ENCODE results near the gene PSMB2.
"Not testable (repeated sequence)": the region's sequence is repeated elsewhere in the genome, so short reads cannot be mapped to it uniquely, and the experiment has no call there.

Gene PSMB2

GRCh38 chr1:35595684-35596083, 45.6 kb downstream of the PSMB2 start:
- ATAC-seq (ENCODE audit: low read depth) = no peak

GRCh38 chr1:35594005-35594760, 47.1 kb downstream of the PSMB2 start:
- no peak for ATAC-seq (ENCODE audit: low read depth)
- peaks cover 6% of the 10 kb centered on the region for H3K36me3 Mint-ChIP-seq
- no peaks in the 10 kb centered on the region for H3K27me3 Mint-ChIP-seq
- no peak overlapping the region for H3K4me3 Mint-ChIP-seq
- H3K27ac Mint-ChIP-seq = no peak overlapping the region
- no peak for DNase-seq (ENCODE audit: low spot score in 2 of 2)
- no peaks in the 10 kb centered on the region for H3K9me3 Mint-ChIP-seq
- peaks cover 2% of the 10 kb centered on the region for H3K4me1 Mint-ChIP-seq

More at GRCh38 chr1:35595684-35596083, 45.6 kb downstream of the PSMB2 start:
- Mint-ChIP-seq H3K4me1 (no peaks in the 10 kb centered on the region), H3K4me3 (no peak overlapping the region), H3K27ac (no peak overlapping the region), H3K9me3 (no peaks in the 10 kb centered on the region), H3K36me3 (peaks cover 9% of the 10 kb centered on the region), H3K27me3 (no peaks in the 10 kb centered on the region)
- no peak for DNase-seq (ENCODE audit: low spot score in 2 of 2)

GRCh38 chr1:35592991-35593769, 48.1 kb downstream of the PSMB2 start:
- Mint-ChIP-seq H3K4me3 (no peak overlapping the region), H3K27ac (no peak overlapping the region), H3K27me3 (no peaks in the 10 kb centered on the region), H3K4me1 (peaks cover 4% of the 10 kb centered on the region), H3K36me3 (peaks cover 6% of the 10 kb centered on the region), H3K9me3 (no peaks in the 10 kb centered on the region)
- DNase-seq (ENCODE audit: low spot score in 2 of 2) = no peak
- no peak for ATAC-seq (ENCODE audit: low read depth)

GRCh38 chr1:35591211-35591610, 50.1 kb downstream of the PSMB2 start:
- Mint-ChIP-seq H3K27ac (no peak overlapping the region), H3K9me3 (no peaks in the 10 kb centered on the region), H3K4me1 (peaks cover 4% of the 10 kb centered on the region), H3K36me3 (peaks cover 6% of the 10 kb centered on the region), H3K4me3 (no peak overlapping the region), H3K27me3 (no peaks in the 10 kb centered on the region)
- ATAC-seq (ENCODE audit: low read depth) (no peak), DNase-seq (ENCODE audit: low spot score in 2 of 2) (no peak)

GRCh38 chr1:35590476-35591040, 50.8 kb downstream of the PSMB2 start:
- DNase-seq (ENCODE audit: low spot score in 2 of 2) (no peak), ATAC-seq (ENCODE audit: low read depth) (no peak)
- no peaks in the 10 kb centered on the region for H3K27me3 Mint-ChIP-seq
- H3K4me3 Mint-ChIP-seq = no peak overlapping the region
- no peaks in the 10 kb centered on the region for H3K9me3 Mint-ChIP-seq
- H3K36me3 Mint-ChIP-seq = peaks cover 6% of the 10 kb centered on the region
- H3K4me1 Mint-ChIP-seq = peaks cover 4% of the 10 kb centered on the region
- H3K27ac Mint-ChIP-seq = no peak overlapping the region

- Mint-ChIP-seq H3K4me1 (peaks cover 4% of the 10 kb centered on the region), H3K4me3 (no peak overlapping the region), H3K9me3 (no peaks in the 10 kb centered on the region), H3K36me3 (peaks cover 6% of the 10 kb centered on the region), H3K27ac (no peak overlapping the region), H3K27me3 (no peaks in the 10 kb centered on the region)
- ATAC-seq (ENCODE audit: low read depth) (no peak), DNase-seq (ENCODE audit: low spot score in 2 of 2) (no peak)
Measured at GRCh38 chr1:35589516-35590427, 51.6 kb downstream of the PSMB2 start.

GRCh38 chr1:35588197-35588910, 53.0 kb downstream of the PSMB2 start:
- no peaks in the 10 kb centered on the region for H3K9me3 Mint-ChIP-seq
- ATAC-seq (ENCODE audit: low read depth) = no peak
- DNase-seq (ENCODE audit: low spot score in 2 of 2) = no peak
- H3K36me3 Mint-ChIP-seq = peaks cover 6% of the 10 kb centered on the region
- H3K4me3 Mint-ChIP-seq = no peak overlapping the region
- H3K4me1 Mint-ChIP-seq = peaks cover 4% of the 10 kb centered on the region
- no peak overlapping the region for H3K27ac Mint-ChIP-seq
- H3K27me3 Mint-ChIP-seq = no peaks in the 10 kb centered on the region

GRCh38 chr1:35587736-35588135, 53.6 kb downstream of the PSMB2 start:
- DNase-seq (ENCODE audit: low spot score in 2 of 2) (no peak), ATAC-seq (ENCODE audit: low read depth) (no peak)
- Mint-ChIP-seq H3K36me3 (peaks cover 4% of the 10 kb centered on the region), H3K27me3 (no peaks in the 10 kb centered on the region), H3K9me3 (no peaks in the 10 kb centered on the region), H3K4me1 (peaks cover 4% of the 10 kb centered on the region), H3K27ac (no peak overlapping the region), H3K4me3 (no peak overlapping the region)

GRCh38 chr1:35586808-35587207, 54.5 kb downstream of the PSMB2 start:
- no peak for ATAC-seq (ENCODE audit: low read depth)
- Mint-ChIP-seq H3K36me3 (peaks cover 4% of the 10 kb centered on the region), H3K4me3 (no peak overlapping the region), H3K4me1 (peaks cover 6% of the 10 kb centered on the region), H3K9me3 (no peaks in the 10 kb centered on the region), H3K27me3 (no peaks in the 10 kb centered on the region), H3K27ac (no peak overlapping the region)
- DNase-seq (ENCODE audit: low spot score in 2 of 2) = no peak

- H3K27ac Mint-ChIP-seq = not testable (repeated sequence)
Measured at GRCh38 chr1:35585805-35586204, 55.5 kb downstream of the PSMB2 start.

GRCh38 chr1:35585281-35585680, 56.0 kb downstream of the PSMB2 start:
- Mint-ChIP-seq H3K27me3 (no peaks in the 10 kb centered on the region), H3K9me3 (no peaks in the 10 kb centered on the region), H3K27ac (no peak overlapping the region), H3K4me3 (no peak overlapping the region), H3K4me1 (peaks cover 6% of the 10 kb centered on the region), H3K36me3 (no peaks in the 10 kb centered on the region)
- ATAC-seq (ENCODE audit: low read depth) (no peak), DNase-seq (ENCODE audit: low spot score in 2 of 2) (no peak)

More at GRCh38 chr1:35585805-35586204, 55.5 kb downstream of the PSMB2 start:
- ATAC-seq (ENCODE audit: low read depth); H3K4me3 Mint-ChIP-seq; H3K9me3 Mint-ChIP-seq; DNase-seq (ENCODE audit: low spot score in 2 of 2); H3K36me3 Mint-ChIP-seq; H3K27me3 Mint-ChIP-seq; H3K4me1 Mint-ChIP-seq: not testable (repeated sequence)

GRCh38 chr1:35581621-35582020, 59.7 kb downstream of the PSMB2 start:
- H3K4me3 Mint-ChIP-seq; H3K36me3 Mint-ChIP-seq; DNase-seq (ENCODE audit: low spot score in 2 of 2); H3K27me3 Mint-ChIP-seq; ATAC-seq (ENCODE audit: low read depth); H3K9me3 Mint-ChIP-seq; H3K4me1 Mint-ChIP-seq; H3K27ac Mint-ChIP-seq: not testable (repeated sequence)

- peaks cover 16% of the 10 kb centered on the region for H3K4me1 Mint-ChIP-seq
- H3K27me3 Mint-ChIP-seq = no peaks in the 10 kb centered on the region
- no peak overlapping the region for H3K4me3 Mint-ChIP-seq
Measured at GRCh38 chr1:35580949-35581388, 60.4 kb downstream of the PSMB2 start.

More at GRCh38 chr1:35580949-35581388, 60.4 kb downstream of the PSMB2 start:
- Mint-ChIP-seq H3K36me3 (no peaks in the 10 kb centered on the region), H3K9me3 (no peaks in the 10 kb centered on the region), H3K27ac (no peak overlapping the region)
- ATAC-seq (ENCODE audit: low read depth) (no peak), DNase-seq (ENCODE audit: low spot score in 2 of 2) (no peak)
